PFSK-1 (cell line): ENCODE measurements around the gene CUX1.

Source experiments
- FOXP2 ChIP-seq: optimal IDR thresholded peaks from 2 replicates; pipeline ENCODE3; 2011; ENCODE audit warnings: borderline replicate concordance, control low read depth, inconsistent platforms; ENCODE audit not compliant: insufficient read depth; ENCODE audit errors: extremely low read length, extremely low read depth
- POLR2AphosphoS5 ChIP-seq: IDR thresholded peaks from 2 replicates; pipeline ENCODE4 v1.6.1; 2012; ENCODE audit warnings: low read depth, mild to moderate bottlenecking, control low read depth, low read length, moderate library complexity
- SIN3A ChIP-seq: IDR thresholded peaks from 2 replicates; pipeline ENCODE4 v1.6.1; 2012; ENCODE audit warnings: mild to moderate bottlenecking, low read length, moderate library complexity, borderline replicate concordance; ENCODE audit not compliant: insufficient read depth
- TAF1 ChIP-seq: IDR thresholded peaks from 2 replicates; pipeline ENCODE4 v1.6.1; 2012; ENCODE audit warnings: low read length, control low read depth, borderline replicate concordance; ENCODE audit not compliant: insufficient read depth
- TF ChIP-seq, protein P1 (sequence below), 2 experiments: IDR thresholded peaks; 2 replicates each; pipeline versions ENCODE4 v1.6.1 to v1.8.0; 2011 to 2012; ENCODE audit warnings: low read depth in 2 of 2, low read length in 2 of 2, control low read depth in 1 of 2, inconsistent platforms in 1 of 2, mild to moderate bottlenecking in 1 of 2, moderate library complexity in 1 of 2; ENCODE audit not compliant: insufficient read depth in 1 of 2

The CUX1 gene

DNA sequence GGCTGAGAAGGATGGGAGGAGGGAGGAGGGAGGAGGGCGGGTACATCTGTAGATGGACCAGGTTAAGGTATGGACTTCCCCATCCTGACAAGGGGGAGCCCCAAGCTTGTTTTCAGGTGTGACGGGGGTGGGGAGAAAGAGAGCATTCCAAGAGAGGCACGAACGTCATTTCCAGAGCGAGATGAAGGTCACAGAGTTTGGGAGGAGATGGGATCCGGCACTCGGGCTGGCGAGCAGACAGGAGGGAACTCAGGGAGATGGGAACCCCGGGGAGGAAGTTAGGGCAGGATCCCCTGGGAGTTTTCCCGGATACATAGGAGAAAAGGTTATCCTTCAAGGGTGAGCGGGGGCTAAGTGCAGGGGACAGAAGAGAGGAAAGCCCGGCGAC lies 118.8 kb downstream of the CUX1 start:
- TF ChIP-seq FOXP2 (no peak), TAF1 (no peak), SIN3A (no peak), POLR2AphosphoS5 (no peak)
- TF ChIP-seq, protein P1, sequence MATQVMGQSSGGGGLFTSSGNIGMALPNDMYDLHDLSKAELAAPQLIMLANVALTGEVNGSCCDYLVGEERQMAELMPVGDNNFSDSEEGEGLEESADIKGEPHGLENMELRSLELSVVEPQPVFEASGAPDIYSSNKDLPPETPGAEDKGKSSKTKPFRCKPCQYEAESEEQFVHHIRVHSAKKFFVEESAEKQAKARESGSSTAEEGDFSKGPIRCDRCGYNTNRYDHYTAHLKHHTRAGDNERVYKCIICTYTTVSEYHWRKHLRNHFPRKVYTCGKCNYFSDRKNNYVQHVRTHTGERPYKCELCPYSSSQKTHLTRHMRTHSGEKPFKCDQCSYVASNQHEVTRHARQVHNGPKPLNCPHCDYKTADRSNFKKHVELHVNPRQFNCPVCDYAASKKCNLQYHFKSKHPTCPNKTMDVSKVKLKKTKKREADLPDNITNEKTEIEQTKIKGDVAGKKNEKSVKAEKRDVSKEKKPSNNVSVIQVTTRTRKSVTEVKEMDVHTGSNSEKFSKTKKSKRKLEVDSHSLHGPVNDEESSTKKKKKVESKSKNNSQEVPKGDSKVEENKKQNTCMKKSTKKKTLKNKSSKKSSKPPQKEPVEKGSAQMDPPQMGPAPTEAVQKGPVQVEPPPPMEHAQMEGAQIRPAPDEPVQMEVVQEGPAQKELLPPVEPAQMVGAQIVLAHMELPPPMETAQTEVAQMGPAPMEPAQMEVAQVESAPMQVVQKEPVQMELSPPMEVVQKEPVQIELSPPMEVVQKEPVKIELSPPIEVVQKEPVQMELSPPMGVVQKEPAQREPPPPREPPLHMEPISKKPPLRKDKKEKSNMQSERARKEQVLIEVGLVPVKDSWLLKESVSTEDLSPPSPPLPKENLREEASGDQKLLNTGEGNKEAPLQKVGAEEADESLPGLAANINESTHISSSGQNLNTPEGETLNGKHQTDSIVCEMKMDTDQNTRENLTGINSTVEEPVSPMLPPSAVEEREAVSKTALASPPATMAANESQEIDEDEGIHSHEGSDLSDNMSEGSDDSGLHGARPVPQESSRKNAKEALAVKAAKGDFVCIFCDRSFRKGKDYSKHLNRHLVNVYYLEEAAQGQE (IDR thresholded peaks at IDR 0.05; ENCODE audit: insufficient read depth in 1 of 2, low read depth in 2 of 2, low read length in 2 of 2): no peak

DNA sequence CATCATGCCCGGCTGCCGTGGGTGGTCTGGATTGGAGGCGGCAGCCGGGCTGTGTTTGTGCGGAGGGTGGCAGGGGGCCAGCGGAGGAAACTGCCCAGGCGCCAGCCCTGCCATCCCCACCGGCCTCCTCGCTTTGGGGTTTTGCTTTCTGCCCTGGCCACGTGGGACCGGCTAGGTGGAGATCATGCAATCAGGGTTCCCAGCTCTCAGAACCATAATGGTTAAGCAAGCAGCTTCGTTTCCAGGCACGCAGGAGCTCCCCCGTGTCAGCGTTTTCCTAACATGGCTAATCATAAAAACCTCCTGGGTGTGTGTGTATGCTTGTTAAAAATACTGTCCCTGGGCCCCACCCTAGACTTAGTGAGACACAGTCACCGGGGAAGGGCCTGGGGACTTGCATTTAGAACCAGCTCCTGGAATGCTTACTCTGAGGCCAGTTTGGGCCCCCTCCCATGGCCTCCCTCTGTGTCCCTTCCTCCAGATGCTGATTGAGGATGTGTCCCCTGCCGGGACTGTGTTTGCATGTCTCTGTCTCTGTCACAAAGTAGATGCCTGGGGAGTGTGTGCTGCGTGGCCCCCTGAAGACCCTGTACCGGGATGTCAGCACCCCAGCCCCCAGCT lies 119.3 kb downstream of the CUX1 start:
- TF ChIP-seq SIN3A (no peak), TAF1 (no peak), FOXP2 (no peak), POLR2AphosphoS5 (no peak)
- TF ChIP-seq, protein P1 (IDR thresholded peaks at IDR 0.05; ENCODE audit: insufficient read depth in 1 of 2, low read depth in 2 of 2, low read length in 2 of 2): no peak

DNA sequence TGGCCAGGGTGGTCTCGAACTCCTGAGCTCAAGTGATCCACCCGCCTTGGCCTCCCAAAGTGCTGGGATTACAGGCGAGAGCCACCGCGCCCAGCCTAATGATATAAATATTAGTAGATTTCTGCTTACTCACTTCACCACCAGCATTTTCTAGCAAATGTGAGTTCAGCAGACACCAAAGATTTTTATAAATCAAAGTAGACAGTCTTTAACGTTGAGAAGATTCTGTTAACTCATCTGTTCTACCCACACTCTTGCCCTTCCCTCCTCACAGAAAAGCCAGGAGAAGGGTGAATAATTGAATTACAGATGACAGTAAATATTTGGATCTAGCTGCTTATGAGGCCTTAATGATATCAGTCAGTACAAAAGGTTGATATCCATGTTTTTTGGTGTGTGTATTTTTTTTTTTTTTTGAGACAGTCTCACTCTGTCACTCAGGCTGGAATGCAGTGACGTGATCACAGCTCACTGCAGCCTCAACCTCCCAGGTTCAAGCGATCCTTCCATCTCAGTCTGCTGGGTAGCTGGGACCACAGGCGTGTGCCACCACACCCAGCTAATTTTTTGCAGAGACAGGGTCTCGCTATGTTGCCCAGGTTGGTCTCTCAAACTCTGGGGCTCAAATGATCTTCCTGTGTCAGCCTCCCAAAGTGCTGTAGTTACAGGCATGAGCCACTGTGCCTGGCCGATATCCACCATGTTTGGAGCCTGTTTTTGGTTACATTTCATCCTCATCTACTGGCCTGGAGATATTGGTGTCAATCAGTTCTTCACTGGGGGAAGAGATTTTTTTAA lies 120.5 kb downstream of the CUX1 start:
- TF ChIP-seq POLR2AphosphoS5: no peak
- no peak for TF ChIP-seq SIN3A
- TF ChIP-seq, protein P1 (IDR thresholded peaks at IDR 0.05; ENCODE audit: insufficient read depth in 1 of 2, low read depth in 2 of 2, low read length in 2 of 2): no peak
- TF ChIP-seq TAF1: no peak
- no peak for TF ChIP-seq FOXP2

DNA sequence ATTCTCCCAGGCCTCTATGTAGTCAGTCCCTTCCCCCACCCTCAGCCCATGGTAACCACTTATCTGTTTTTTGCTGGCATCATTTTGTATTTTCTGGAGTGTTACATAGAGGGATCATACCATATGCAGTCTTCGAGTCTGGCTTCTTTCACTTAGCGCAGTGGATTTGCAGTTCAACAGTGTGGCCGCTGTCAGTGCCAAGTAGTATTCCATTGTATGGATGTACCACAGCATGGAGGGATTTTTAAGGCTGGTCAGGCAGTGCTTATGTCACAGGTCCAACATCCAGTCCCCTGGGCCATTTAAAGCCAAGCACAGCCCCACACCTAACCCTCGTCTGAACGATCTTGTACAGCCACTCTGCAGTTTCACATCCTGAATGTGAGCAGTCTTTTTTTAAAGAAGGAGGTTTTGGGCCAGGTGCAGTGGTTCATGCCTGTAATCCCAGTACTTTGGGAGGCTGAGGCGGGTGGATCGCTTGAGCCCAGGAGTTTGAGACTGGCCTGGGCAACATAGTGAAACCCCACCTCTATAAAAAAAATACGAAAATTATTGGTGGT lies 121.8 kb downstream of the CUX1 start:
- TF ChIP-seq, protein P1 (IDR thresholded peaks at IDR 0.05; ENCODE audit: insufficient read depth in 1 of 2, low read depth in 2 of 2, low read length in 2 of 2): no peak
- TF ChIP-seq TAF1: no peak
- TF ChIP-seq FOXP2: no peak
- TF ChIP-seq SIN3A: no peak
- no peak for TF ChIP-seq POLR2AphosphoS5
